ENCODE measurements around the gene RFNG.

RFNG gene

DNA sequence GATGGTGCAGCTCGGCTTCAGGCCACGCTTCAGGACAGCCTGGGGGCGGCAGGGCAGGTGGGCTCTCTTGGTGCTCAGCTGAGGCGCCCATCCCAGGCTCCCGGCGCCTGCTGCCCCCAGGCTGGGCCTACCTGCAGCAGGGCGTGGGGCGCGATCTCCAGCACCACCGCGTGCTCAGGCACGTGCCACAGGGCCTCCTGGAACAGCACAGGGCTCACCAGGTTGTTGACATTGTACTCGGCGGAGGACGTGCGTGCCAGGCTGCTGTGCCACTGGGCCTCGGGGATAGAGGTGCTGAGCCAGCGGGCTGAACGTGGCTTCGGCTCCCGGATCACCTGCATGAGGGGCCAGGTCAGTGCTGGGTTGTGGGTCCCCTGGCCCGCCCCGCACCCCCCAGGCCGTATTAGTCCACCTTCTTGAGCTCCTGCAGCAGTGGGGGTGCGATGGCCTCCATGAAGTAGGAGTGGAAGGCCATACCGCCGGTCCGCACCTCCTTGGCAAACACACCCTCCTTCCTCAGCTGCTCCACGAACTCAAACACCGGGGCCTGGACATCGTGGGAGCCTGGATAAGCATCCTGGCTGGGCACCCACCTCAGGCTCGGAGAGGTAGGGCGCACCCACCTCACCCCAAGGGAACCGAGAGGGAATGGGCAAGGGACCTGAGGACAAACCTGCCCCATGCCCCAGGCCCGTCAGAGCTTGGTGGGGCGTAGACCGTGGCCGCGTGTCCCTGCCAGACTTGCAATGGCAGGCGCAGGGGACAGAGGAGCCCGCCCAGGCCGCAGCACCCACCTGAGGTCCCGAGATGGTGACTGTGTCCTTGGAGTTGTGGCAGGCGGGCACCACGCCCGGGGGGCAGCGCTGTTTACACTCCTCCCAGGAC lies 37.5 kb upstream of the RFNG start:
- DNase-seq = no peak

DNA sequence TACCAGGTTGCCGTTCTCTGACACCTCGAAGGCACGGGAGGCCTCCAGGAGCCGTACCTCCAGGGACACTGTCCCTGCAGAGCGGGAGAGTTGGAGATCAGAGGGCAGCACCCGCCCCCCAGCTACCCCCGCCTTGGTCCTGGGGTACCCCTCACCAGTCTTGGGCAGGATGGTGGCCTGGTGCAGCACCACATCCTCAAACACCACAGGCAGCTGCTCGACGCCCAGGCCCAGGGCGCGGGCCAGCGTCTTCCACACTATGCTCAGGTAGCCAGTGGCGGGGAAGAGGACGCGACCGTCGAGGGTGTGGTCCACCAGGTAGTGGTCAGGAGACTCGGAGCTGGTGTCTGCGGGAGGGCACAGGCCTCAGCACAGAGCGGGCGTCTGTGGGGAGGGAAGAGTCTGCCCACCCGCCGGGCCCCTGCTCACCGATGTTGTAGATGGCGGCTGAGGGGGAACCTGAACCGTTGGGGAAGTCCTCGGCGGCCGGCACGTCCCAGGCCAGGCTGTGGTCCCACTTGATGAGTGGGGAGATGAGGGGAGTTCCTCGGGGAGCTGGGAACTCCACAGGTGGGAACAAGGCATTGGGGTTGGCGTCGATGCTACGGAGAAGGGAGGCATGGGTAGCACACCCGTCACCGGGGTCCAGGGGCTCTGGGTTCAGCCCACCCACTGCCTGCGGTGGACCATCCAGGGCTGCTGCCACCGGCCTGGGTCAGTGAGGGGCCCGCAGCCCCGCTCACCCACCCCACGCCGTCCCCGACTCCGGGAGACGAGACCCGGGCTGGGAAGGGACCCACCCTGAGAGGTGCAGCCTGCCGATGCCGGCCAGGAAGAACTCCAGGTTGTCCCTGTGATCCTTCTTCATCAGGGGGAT lies 36.6 kb upstream of the RFNG start:
- no peak for DNase-seq

DNA sequence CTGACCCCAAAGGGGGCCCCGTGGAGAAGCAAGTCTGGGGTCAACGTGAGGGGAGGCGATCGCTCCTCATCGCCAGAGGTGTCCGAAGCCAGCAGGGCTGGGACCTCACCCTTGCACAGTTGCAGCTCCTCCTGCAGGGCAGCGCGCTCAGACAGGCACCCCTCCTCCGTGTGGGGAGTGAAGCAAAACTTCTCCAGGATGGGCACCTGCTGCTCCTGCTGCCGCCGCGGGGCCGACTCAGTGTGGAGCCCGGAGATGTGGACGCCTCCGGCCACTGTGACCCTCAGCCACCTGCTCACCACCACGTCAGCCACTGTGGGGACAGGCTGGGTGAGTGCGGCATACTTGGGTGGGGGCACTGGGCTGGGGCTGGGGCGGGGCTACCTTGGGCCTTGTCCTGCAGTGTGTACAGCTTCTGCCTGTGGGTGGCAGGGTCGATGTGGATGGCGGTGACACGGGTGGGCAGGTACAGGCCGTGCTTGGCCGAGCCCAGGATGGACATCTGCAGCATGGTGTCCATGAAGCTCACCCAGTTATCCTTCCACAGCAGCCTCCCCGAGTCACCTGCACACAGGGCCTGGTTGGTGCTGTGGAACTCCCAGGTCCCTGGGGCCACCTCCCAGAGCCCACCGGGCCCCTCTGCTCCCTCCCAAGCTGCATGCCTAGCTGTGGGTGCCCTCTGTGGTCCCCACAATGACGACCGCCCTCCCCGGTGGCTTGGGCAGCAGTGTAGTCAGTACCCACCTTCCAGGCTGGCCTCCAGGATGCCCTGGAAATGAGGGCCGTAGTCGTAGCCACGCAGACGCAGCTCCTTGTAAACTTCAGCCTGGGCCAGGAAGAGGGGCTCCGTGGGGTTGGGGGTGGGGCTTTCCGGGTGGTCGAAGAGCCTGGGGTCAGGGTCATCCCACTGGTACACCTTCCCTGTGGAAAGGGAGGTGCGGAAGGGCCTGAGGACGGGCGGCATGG lies 35.6 kb upstream of the RFNG start:
- no peak for DNase-seq

DNA sequence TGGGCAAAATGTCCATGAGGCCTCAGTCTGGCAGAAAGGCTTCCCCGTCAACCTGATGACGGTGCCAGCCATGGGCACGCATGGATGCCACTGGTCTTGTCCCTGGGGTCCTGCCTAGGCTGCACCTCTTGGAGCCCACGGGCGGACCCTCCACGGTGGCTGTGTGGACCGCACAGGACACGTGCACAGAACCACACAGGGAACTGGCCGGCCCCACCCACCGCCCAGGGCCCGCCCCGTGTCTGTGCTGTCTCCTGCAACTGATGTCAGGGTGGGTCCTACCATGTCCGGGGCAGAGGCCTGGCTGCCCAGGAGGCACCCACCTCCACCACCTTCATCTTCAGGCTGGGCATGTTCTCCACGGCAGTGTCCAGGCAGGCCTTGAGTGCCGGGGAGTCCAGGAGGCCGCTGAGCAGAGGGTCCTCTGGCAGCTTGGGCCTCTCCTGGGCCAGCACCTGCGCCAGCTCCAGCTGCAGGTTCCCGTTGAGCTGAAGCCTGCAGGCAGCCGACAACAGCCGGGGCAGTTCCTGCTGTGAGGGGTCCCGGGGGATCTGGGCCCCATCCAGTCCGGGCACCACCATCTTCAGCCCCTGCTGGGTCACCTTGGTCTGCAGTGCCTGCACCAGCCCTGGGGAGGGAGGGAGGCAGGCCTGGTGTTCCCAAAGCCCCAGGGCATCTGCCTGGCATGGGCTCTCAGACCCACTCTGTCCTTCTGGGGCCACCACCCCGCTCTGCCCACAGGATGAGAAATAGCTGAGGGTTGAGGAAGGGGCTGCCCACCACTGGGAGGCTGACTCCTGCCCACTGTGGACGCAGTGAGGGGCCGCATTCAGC lies 34.5 kb upstream of the RFNG start:
- no peak for DNase-seq

DNA sequence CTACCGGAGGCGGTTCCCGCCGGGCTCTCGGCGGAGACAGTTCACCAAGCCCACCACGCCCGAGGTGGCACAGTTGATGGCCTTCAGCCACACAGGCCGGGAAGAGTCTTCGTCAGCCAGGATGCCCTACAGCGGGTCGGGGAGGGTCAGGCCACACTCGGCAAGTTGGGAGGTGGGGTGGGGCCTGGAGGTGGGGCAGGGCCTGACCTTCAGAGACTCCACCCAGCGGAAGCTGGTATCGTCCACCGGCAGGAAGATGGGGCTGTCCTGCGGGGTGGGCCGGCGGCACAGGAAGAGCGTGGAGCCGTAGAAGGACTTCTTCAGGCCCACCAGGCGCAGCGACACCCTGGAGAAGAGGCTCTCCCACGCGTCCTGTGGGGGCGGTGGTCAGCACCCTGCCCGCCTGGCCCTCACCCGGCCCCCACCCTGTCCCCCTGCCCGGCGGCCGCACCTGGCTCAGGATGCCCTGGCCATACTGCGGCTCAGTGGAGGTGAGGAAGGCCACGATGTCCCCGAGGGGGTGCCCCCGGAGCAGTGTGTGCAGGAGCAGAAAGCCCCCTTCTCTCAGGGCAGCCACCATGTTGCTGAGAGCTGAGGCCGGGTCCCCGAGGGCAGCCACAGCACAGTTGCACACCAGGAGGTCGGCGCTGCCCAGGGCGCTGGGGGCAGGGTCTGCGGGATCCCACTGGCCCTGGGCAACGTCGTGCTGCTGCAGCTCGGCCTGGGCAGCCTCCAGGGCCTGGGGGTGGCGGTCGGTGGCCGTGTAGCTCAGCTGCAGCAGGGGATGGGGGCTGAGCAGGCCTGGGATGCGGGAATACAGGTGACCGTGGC lies 33.6 kb upstream of the RFNG start:
- DNase-seq = no peak

DNA sequence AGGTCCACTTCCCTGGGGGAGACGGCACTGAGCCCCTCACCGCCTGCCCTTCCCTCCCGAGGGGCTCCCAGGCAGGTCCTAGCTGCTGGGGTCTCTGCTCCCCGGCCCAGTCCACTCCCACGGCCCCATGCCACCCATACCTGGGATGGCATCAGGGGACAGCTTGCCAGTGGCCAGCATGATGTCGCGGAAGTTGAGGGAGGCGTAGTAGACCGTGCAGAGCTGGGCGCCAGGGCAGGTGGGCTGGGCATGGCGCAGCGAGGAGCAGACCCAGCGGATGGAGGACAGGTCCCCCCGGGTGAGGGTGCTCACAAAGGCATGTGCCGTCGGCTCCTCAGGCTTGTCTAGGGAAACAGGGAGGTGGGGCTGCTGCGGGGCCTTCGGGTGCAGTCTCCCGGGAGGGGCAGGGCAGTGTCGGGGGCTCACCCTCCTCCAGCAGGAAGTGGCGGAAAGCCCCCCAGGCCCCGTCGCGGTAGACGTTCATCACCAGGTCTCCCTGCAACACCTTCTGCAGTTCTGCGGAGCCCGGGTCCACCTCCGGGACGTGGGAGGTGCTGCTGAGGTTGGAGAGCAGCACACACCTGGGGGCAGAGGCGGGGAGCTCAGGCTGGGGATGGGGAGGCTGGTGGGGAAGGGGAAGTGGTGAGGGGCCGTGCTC lies 32.9 kb upstream of the RFNG start:
- DNase-seq = no peak

DNA sequence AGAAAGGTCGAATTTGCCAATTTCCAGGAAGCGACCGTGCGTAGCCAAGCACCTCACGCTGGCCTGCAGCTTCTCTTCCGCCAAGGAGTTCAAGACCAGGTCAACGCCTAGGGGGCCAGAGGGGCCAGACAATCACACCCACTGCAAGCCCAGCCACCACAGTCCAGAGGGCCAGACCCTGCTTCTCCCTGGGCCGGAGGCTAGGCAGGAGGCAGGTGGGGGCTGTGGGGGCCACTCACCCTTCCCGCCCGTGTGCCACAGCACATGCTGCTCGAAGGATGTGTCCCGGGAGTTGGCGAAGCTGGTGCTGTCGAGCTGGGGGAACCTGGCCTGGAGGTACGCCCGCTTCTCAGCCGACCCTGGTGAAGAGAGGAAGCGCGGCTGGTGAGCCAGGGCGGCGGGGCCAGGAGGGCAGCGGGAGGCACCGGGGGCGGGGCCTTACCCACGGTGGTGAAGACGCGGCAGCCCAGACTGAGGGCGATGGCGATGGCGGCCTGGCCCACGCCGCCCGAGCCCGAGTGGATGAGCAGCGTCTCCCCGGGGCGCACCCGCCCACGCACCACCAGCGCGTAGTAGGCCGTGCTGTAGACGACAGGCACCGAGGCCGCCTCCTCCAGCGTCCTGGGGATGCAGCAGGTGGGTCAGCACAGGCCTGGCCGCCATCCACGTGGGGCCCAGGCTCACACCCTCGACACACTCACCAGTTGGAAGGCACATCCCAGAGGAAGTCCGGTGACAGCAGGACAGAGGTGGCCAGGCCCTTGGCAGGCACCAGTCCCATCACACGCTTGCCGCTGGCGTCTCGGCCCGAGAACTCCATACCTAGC lies 32.1 kb upstream of the RFNG start:
- DNase-seq = no peak

DNA sequence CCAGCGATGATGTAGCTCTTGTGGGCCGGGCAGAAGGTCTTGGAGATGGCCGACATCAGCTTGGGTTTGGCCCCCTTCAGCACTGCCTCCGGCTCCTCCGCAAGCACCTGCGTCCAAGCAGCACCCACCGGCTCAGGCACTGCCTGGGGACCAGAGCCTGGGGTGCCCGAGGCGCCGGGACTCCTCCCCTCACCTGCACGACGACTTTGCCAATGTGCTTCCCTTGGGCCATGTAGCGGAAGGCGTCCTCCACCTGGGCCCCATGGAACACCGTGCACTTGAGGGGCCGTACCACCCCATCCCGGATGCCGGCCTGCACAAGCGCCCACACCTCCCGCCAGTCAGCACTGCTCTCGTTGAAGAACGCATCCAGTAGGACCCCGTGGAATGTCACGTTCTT lies 31.4 kb upstream of the RFNG start:
- DNase-seq = no peak

DNA sequence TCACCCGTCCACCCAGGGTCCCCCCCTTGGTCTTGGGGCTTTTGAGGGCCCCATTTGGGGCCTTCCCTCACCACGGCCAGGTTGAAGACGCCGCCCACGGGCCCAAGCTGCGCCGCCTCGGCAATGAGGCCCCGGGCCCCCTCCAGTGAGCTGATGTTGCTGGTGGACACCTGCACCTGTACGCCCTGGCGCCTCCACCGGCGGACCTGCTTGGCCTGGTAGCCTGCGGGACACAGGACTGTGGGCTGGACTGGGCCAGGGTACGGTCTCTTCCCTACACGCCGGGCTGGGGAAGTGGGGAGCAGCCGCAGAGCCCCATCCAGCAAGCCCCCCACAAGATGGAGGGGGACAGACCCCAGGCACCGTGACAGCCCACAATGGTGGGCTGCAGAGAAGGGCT lies 30.8 kb upstream of the RFNG start:
- no peak for DNase-seq

DNA sequence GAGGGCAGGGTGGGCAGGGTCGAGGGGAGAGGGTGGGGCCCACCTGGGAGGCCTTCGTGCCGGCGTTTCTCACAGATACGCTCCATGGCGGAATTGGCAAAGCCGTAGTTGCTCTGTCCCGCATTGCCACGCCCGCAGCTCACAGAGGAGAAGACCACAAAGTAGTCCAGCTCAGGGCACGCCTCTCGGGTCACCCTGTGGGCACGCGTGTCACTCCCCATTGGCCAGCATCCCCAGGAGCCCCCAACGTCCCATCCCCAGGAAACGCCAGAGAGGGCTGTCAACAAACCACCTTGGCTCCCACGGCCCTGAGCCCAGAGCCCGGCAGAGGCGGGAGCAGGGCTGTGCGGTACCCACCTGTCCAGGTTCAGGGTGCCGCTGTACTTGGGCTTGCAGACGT lies 30.4 kb upstream of the RFNG start:
- no peak for DNase-seq

DNA sequence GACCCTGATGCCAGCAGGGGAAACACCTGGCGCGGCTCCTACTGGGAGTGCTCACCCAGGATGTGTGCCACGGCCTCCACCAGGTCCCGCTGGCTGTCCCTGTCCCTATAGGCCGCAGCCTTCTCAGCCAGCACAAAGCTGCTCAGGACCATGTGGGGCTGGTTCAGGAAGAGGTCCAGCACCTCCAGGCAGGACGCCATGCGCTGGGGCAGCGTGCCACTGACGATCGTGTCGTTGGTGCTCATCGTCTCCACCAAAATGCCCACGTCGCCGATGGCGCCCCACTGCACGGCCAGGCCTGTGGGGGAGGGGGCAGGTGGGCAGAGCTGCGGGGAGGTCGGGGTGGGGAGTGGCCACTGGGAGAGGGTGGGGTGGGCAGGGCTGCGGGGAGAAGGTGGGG lies 29.9 kb upstream of the RFNG start:
- DNase-seq = no peak

DNA sequence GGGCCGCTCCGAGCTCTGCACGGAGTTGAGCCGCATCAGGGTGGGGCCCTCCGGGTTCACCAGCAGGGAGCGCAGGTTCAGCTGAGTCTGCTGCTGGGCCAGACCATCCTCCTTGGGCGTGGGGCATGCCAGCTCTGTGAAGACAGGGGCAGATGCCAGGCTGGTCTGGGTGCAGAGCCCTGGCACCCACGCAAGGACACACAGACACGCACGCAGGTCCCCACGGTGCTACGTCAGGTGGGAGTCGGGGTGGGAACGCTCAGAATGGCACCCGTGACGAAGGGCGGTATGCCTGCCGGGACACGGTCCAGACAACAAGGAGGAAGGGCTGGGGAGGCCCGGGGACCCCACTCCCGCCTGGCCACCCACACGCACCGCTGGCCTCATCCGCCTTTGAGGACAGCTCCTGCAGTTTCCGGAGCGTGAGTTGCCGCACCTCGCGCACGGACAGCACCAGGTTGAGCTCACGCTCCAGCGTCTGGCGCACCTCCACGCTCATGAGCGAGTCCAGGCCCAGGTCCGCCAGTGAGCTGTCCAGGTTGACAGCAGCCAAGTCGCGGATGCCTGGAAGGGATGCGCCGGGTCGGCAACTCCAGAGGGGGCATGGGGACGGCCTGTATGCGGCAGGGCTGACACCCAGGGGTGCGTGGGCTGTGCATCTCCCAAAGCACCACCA lies 29.3 kb upstream of the RFNG start:
- no peak for DNase-seq

DNA sequence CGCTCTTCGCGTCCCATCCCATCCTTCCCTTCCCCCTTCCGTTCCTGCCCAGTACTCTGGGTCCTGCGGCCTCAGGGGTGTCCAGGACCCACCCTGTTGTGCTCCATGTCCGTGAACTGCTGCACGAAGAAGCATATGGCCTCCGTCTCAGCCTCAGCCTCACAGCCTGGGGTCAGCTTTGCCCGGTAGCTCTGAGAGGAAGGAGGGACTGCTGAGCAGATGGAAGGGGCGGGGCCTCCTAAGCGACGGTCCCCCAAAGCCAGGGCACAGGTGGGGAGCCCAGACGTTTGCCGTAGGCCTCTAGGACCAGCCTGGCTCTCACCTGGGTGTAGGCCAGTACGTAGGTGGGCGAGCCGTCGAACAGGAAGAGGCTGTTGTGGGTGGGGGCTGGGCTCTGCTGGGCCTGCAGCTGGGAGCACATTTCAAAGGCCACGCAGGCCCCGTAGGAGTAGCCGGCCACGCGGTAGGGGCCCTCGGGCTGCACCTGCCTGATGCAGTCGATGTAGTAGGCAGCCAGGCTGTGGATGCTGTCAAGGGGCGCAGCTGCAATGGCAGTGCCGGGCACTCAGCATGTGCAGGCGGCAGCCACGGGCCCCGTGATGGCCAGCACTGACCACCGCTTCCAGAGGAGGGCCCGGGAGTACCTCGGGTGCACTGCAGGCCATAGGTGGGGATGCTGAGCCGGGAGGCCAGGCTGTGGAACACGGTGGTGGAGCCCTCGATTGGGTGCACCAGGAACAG lies 28.6 kb upstream of the RFNG start:
- no peak for DNase-seq

DNA sequence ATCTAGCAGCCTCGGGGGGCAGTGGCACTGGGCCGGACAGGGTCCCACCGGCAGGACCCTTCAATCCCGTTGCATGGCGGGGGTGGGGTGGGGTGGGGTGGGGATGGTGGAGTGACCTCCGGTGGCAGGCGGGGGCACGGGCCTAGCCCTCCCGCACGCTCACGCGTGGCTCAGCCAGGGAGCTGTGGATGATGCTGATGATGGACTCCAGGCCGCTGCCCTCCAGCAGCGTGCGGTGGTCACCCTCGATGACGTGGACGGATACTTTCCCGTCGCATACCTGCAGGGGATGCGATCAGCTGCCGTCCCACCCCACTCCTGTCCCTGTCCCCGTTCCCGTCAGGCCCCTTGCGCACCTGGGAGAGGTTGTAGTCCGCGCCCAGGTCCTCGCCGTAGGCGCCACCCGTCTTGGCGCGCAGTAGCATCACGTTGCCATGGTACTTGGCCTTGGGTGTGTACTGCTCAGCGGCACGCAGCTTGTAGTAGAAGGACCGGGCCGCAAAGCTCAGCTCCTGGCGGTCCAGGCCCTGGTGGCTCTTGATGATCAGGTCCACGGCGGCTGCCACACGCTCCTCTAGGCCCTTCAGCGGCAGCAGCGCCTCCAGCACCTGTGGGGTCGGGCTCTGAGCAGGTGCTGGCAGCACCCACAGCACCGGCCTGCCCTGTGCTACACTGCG lies 27.5 kb upstream of the RFNG start:
- DNase-seq = no peak

DNA sequence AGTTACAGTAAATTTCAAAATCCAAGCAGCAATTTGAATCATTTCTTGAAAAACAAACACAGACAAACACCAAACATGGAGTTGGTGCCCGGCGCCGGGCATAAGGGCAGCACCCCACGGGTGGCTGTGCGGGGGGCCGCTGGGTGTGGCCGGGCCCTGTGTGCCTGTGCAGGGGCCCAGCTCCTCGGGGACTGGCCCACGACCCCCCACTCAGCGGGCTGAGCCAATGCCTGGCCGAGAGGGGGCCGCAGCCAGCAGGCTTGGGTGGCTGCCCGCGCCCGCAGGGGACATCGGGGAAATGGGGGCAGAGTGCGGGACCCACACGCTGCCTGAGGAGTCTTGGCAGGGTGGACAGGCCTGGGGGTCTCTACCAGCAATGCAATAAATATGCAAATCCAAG lies 26.8 kb upstream of the RFNG start:
- no peak for DNase-seq

DNA sequence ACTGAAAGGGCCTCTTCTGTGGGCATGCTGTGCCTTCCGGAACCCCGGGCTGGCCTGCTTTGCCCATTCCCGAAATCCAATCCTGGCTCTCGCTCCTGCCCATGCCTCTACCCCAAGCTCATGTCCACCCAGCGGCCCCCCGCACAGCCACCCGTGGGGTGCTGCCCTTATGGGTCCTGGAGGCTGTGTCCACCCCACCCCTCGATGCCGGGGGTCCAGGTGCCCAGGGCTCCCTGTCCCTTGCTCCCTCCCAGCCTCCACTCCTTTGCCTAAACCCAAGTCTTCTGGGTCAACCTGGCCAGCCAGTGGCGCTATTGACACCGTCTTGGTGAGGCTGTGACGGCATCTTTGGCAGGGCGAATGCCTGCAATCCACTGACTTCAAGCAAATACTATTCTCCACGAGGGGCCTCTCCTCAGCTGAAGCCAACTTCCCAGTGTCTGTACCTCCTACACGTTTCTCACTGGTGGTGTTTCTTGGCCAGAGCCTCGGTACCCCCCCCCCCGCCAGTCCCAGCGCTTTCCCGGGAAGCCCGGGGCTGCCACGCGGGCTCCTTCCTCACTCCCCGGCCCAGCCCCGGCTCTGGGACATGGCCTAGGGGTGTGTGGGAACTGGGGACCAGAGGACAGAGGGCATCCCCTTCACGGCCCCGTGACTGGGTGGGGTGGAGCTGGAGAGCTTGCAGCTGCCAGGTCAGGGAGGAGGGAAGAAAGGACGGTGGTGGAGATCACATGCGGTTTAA lies 26.2 kb upstream of the RFNG start:
- no peak for DNase-seq
